IMR-90 (cell line): ENCODE measurements around the gene GRB10.

Experiments used
- CEBPB ChIP-seq: IDR thresholded peaks from 2 replicates; pipeline ENCODE4 v1.6.1; 2012; ENCODE audit warnings: low read depth, low read length, improper control_type of control experiment
- SMC3 ChIP-seq: fragments of 150-350 bp; IDR thresholded peaks from 2 replicates; pipeline ENCODE4 v1.6.1; 2016; ENCODE audit warnings: low read depth, mild to moderate bottlenecking, antibody characterized with exemption, low read length, moderate library complexity
- TF ChIP-seq, protein P1 (sequence below): conservative IDR thresholded peaks from 2 replicates; pipeline ENCODE4 v1.5.1; 2012; ENCODE audit warnings: mild to moderate bottlenecking, low read depth, low read length, improper control_type of control experiment
- TF ChIP-seq, protein P2 (sequence below): fragments of 150-350 bp; IDR thresholded peaks from 2 replicates; pipeline ENCODE4 v1.6.1; 2017; ENCODE audit warnings: mild to moderate bottlenecking, antibody characterized with exemption, low read length, low read depth
- TF ChIP-seq, protein P3 (sequence below): fragments of 150-350 bp; IDR thresholded peaks from 2 replicates; pipeline ENCODE4 v1.6.1; 2016; ENCODE audit warnings: low read depth, mild to moderate bottlenecking, low read length, moderate library complexity, borderline replicate concordance

DNA sequence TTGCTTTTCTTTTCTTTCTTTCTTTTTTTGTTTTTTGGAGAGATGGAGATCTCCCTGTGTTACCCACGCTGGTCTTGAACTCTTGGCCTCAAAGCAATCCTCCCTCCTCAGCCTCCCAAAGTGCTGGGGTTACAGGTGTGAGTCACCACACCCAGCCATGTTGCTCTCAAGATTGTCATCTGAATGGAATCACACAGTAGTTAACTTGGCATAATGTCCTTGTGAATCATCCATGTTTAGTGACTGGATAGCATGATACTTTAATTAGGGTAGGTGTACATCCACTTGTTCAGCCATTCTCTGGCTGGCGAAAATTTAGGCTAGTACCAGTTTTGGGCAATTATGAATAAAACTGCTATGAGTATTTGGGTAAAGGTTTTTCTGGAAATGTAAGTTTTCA is 15.4 kb upstream of the GRB10 start:
- TF ChIP-seq, protein P1, sequence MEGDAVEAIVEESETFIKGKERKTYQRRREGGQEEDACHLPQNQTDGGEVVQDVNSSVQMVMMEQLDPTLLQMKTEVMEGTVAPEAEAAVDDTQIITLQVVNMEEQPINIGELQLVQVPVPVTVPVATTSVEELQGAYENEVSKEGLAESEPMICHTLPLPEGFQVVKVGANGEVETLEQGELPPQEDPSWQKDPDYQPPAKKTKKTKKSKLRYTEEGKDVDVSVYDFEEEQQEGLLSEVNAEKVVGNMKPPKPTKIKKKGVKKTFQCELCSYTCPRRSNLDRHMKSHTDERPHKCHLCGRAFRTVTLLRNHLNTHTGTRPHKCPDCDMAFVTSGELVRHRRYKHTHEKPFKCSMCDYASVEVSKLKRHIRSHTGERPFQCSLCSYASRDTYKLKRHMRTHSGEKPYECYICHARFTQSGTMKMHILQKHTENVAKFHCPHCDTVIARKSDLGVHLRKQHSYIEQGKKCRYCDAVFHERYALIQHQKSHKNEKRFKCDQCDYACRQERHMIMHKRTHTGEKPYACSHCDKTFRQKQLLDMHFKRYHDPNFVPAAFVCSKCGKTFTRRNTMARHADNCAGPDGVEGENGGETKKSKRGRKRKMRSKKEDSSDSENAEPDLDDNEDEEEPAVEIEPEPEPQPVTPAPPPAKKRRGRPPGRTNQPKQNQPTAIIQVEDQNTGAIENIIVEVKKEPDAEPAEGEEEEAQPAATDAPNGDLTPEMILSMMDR, result no peak
- TF ChIP-seq, protein P2, sequence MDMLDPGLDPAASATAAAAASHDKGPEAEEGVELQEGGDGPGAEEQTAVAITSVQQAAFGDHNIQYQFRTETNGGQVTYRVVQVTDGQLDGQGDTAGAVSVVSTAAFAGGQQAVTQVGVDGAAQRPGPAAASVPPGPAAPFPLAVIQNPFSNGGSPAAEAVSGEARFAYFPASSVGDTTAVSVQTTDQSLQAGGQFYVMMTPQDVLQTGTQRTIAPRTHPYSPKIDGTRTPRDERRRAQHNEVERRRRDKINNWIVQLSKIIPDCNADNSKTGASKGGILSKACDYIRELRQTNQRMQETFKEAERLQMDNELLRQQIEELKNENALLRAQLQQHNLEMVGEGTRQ, result no peak
- TF ChIP-seq CEBPB (no peak), SMC3 (no peak)
- TF ChIP-seq, protein P3, sequence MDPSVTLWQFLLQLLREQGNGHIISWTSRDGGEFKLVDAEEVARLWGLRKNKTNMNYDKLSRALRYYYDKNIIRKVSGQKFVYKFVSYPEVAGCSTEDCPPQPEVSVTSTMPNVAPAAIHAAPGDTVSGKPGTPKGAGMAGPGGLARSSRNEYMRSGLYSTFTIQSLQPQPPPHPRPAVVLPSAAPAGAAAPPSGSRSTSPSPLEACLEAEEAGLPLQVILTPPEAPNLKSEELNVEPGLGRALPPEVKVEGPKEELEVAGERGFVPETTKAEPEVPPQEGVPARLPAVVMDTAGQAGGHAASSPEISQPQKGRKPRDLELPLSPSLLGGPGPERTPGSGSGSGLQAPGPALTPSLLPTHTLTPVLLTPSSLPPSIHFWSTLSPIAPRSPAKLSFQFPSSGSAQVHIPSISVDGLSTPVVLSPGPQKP, result no peak
